Thyroid gland (tissue), 4 donors: ENCODE data around the gene BRD2. TPM values are rescaled to one million over a fixed set of nuclear protein-coding genes. Genes with fewer than 3 reads are reported as not detected.
A peak's percentile ranks its signal among the peaks of the same experiment; 100 is the strongest.

Experiments used
- DNase-seq, 2 donors: peaks; one replicate each; pipeline ENCODE4 v3.0.0-alpha.2; 2019
- H3K27ac ChIP-seq, 3 donors: fragments of 200-600 bp; sonication (generic); 1 replicate in 2 of 3; 2 replicates in 1 of 3; pipeline ENCODE4 v1.5.1; 2016 to 2019; ENCODE audit warnings: mild to moderate bottlenecking in 1 of 3, moderate library complexity in 1 of 3
- H3K27me3 ChIP-seq: fragments of 200-600 bp; sonication (generic); one replicate; pipeline ENCODE4 v1.5.1; 2019
- H3K36me3 ChIP-seq, 2 donors: fragments of 200-600 bp; sonication (generic); one replicate each; pipeline ENCODE4 v1.5.1; 2016 to 2019
- H3K4me1 ChIP-seq, 2 donors: fragments of 200-600 bp; sonication (generic); one replicate each; pipeline ENCODE4 v1.5.1; 2017 to 2019
- H3K4me3 ChIP-seq, 3 donors: fragments of 200-600 bp; sonication (generic); replicated peaks in 1 of 3; 1 replicate in 2 of 3; 2 replicates in 1 of 3; pipeline ENCODE4 v1.5.1; 2016; ENCODE audit warnings: mild to moderate bottlenecking in 1 of 3
- H3K9me3 ChIP-seq: fragments of 200-600 bp; sonication (generic); one replicate; pipeline ENCODE4 v1.5.1; 2017
- CTCF ChIP-seq, 6 experiments: fragments of 200-600 bp in 3 of 6; fragments of 450-650 bp in 3 of 6; sonication (generic) in 3 of 6; IDR thresholded peaks; one replicate each; pipeline ENCODE4 v1.5.1; 2016 to 2019; ENCODE audit warnings: antibody characterized with exemption in 6 of 6, mild to moderate bottlenecking in 2 of 6, inconsistent platforms in 1 of 6, moderate library complexity in 1 of 6
- POLR2A ChIP-seq, 2 donors: fragments of 450-650 bp; IDR thresholded peaks; one replicate each; pipeline ENCODE4 v1.6.1; 2017; ENCODE audit warnings: antibody characterized with exemption in 2 of 2, mild to moderate bottlenecking in 2 of 2, moderate library complexity in 1 of 2
- WGBS, 2 donors: methylation state at CpG; one replicate each; pipeline ENCODE4 v1.1.5; 2017; 5-methylcytosine and 5-hydroxymethylcytosine counted together
- intact Hi-C: fragments of 100-400 bp; cut with DNase I; formaldehyde crosslinking; loops from one replicate; pipeline ENCODE4 v1.15.1; 2023
- total RNA-seq, 4 donors: library from RNA; depleted of rRNA; stranded (reverse); fragments of >200 nt; gene quantifications; one replicate each; pipeline ENCODE4 v1.2.3, GENCODE V29; 2016

BRD2 gene
- total RNA-seq, 4 donors from 2014 or later = 206 to 282 (median 238) TPM

- Histone ChIP-seq H3K27ac (peak overlapping the region in 2 of 3 donors; percentile 14 to 30), H3K9me3 (no peaks in the 10 kb centered on the region), H3K36me3 (peaks cover 86 to 95% of the 10 kb centered on the region in 2 donors), H3K27me3 (no peaks in the 10 kb centered on the region), H3K4me1 (peaks cover 36 to 44% of the 10 kb centered on the region in 2 donors), H3K4me3 (no peak overlapping the region)
- 74 to 83% methylated on average over 10 of the region's 10 CpGs for WGBS, 2 donors
- no peak for DNase-seq
- TF ChIP-seq CTCF (IDR thresholded peaks at IDR 0.05) (no peak), POLR2A (IDR thresholded peaks at IDR 0.05) (no peak)
- intact Hi-C loops = no loop called here
Measured at GRCh38 chr6:32977272-32977952, 9.0 kb downstream of the BRD2 start.

- WGBS, 2 donors = 66 to 68% methylated on average over 7 of the region's 7 CpGs
- Histone ChIP-seq H3K27me3 (no peaks in the 10 kb centered on the region), H3K36me3 (peaks cover 81 to 90% of the 10 kb centered on the region in 2 donors), H3K9me3 (no peaks in the 10 kb centered on the region), H3K27ac (peak overlapping the region in 1 of 3 donors; percentile 30), H3K4me1 (peaks cover 36 to 44% of the 10 kb centered on the region in 2 donors), H3K4me3 (no peak overlapping the region)
- DNase-seq = no peak
- no peak for TF ChIP-seq CTCF (IDR thresholded peaks at IDR 0.05)
- no peak for TF ChIP-seq POLR2A (IDR thresholded peaks at IDR 0.05)
- intact Hi-C loops = no loop called here
Measured at GRCh38 chr6:32977953-32978324, 9.5 kb downstream of the BRD2 start.

- H3K27me3 ChIP-seq = no peaks in the 10 kb centered on the region
- H3K27ac ChIP-seq = peak overlapping the region in 1 of 3 donors; percentile 5
- peaks cover 28 to 43% of the 10 kb centered on the region in 2 donors for H3K4me1 ChIP-seq
- H3K36me3 ChIP-seq = peaks cover 72 to 73% of the 10 kb centered on the region in 2 donors
- 92% methylated on average over 12 of the region's 12 CpGs for WGBS, 2 donors
- intact Hi-C loops = loop anchor here (5.0 kb wide), 1 partner anchor 48 kb away; no protein-coding TSS in a partner anchor
- no peak for DNase-seq
- TF ChIP-seq CTCF (IDR thresholded peaks at IDR 0.05) = no peak
- TF ChIP-seq POLR2A (IDR thresholded peaks at IDR 0.05) = no peak
- H3K9me3 ChIP-seq = no peaks in the 10 kb centered on the region
- H3K4me3 ChIP-seq = no peak overlapping the region
Measured at GRCh38 chr6:32979720-32980487, 11.5 kb downstream of the BRD2 start.

- WGBS, 2 donors = 69 to 72% methylated on average over 10 to 11 of the region's 11 CpGs
- no peaks in the 10 kb centered on the region for H3K9me3 ChIP-seq
- intact Hi-C loops = loop anchor here (5.0 kb wide), 1 partner anchor 48 kb away; no protein-coding TSS in a partner anchor
- H3K27me3 ChIP-seq = no peaks in the 10 kb centered on the region
- no peak overlapping the region for H3K27ac ChIP-seq
- peaks cover 65 to 66% of the 10 kb centered on the region in 2 donors for H3K36me3 ChIP-seq
- TF ChIP-seq POLR2A (IDR thresholded peaks at IDR 0.05) = no peak
- TF ChIP-seq CTCF (IDR thresholded peaks at IDR 0.05) = no peak
- peaks cover 23 to 38% of the 10 kb centered on the region in 2 donors for H3K4me1 ChIP-seq
- no peak overlapping the region for H3K4me3 ChIP-seq
- no peak for DNase-seq
Measured at GRCh38 chr6:32980488-32981038, 12.2 kb downstream of the BRD2 start.
